Activated naive CD4-positive, alpha-beta T cell treated with anti-CD3 and anti-CD28 coated beads for 36 hours (primary cell): ENCODE data around the gene TMEM126B. TPM values are rescaled to one million over a fixed set of nuclear protein-coding genes. Genes with fewer than 3 reads are reported as not detected.
"Not testable (repeated sequence)": the region's sequence is repeated elsewhere in the genome, so short reads cannot be mapped to it uniquely, and the experiment has no call there.

Experiments
- CTCF ChIA-PET: fragments of 350-600 bp; sonication (Branson Sonifier 250); formaldehyde crosslinking; loops from one replicate; lab custom pipeline; 2021; ENCODE audit warnings: antibody characterized with exemption; lab: Charles Lee
- DNase-seq: peaks from one replicate; pipeline ENCODE4 v3.0.0-alpha.2; 2020
- H3K27ac Mint-ChIP-seq: one replicate; pipeline ENCODE4 v1.8.0; 2021; ENCODE audit warnings: mild to moderate bottlenecking, mixed read lengths
- H3K27me3 Mint-ChIP-seq: one replicate; pipeline ENCODE4 v1.8.0; 2021; ENCODE audit warnings: low read depth, mixed read lengths
- H3K36me3 Mint-ChIP-seq: one replicate; pipeline ENCODE4 v1.8.0; 2021; ENCODE audit warnings: low read depth, mixed read lengths
- H3K4me1 Mint-ChIP-seq: one replicate; pipeline ENCODE4 v1.8.0; 2021; ENCODE audit warnings: low read depth, mixed read lengths
- H3K4me3 Mint-ChIP-seq: one replicate; pipeline ENCODE4 v1.8.0; 2021; ENCODE audit warnings: mild to moderate bottlenecking, moderate library complexity, mixed read lengths
- H3K9me3 Mint-ChIP-seq: one replicate; pipeline ENCODE4 v1.8.0; 2021; ENCODE audit warnings: mixed read lengths
- intact Hi-C: fragments of 100-400 bp; cut with micrococcal nuclease; formaldehyde crosslinking; loops from one replicate; pipeline ENCODE4 v1.15.1; 2023
- total RNA-seq, 2 experiments: library from RNA; stranded (reverse); gene quantifications; one replicate each; pipeline ENCODE4 v1.2.3, GENCODE V29; 2021

Gene TMEM126B
- total RNA-seq, 2 experiments from 2014 or later = 72.6 to 79.0 TPM

GRCh38 chr11:85651118-85651517 lies 22.7 kb downstream of the TMEM126B start:
- intact Hi-C loops = no loop called here
- CTCF ChIA-PET = interaction anchor here (0.6 kb wide), 1 partner anchor 8 kb away, joined by 3 read pairs; no protein-coding TSS in a partner anchor
- DNase-seq = no peak
- Mint-ChIP-seq H3K36me3 (peaks cover 4% of the 10 kb centered on the region), H3K27me3 (no peaks in the 10 kb centered on the region), H3K9me3 (no peaks in the 10 kb centered on the region), H3K4me1 (peaks cover 37% of the 10 kb centered on the region), H3K4me3 (no peak overlapping the region), H3K27ac (peak overlapping the region; percentile 81)

- intact Hi-C loops = loop anchor here (1.0 kb wide), 1 partner anchor 9 kb away; no protein-coding TSS in a partner anchor
- Mint-ChIP-seq H3K27me3 (no peaks in the 10 kb centered on the region), H3K4me3 (no peak overlapping the region), H3K36me3 (peaks cover 7% of the 10 kb centered on the region), H3K4me1 (peaks cover 40% of the 10 kb centered on the region), H3K9me3 (no peaks in the 10 kb centered on the region), H3K27ac (peak overlapping the region; percentile 9)
- no peak for DNase-seq
- CTCF ChIA-PET = interaction anchor here (0.7 kb wide), 1 partner anchor 11 kb away, joined by 3 read pairs; no protein-coding TSS in a partner anchor
Observed at GRCh38 chr11:85652786-85653447, 24.5 kb downstream of the TMEM126B start.

GRCh38 chr11:85654343-85654742 lies 25.9 kb downstream of the TMEM126B start:
- H3K4me3 Mint-ChIP-seq, H3K9me3 Mint-ChIP-seq, DNase-seq, intact Hi-C loops, H3K27me3 Mint-ChIP-seq, H3K27ac Mint-ChIP-seq, CTCF ChIA-PET: not testable (repeated sequence)
- Mint-ChIP-seq H3K4me1 (peaks cover 40% of the 10 kb centered on the region), H3K36me3 (peaks cover 12% of the 10 kb centered on the region)

GRCh38 chr11:85656777-85657176 lies 28.4 kb downstream of the TMEM126B start:
- no peaks in the 10 kb centered on the region for H3K9me3 Mint-ChIP-seq
- H3K27ac Mint-ChIP-seq = peak overlapping the region; percentile 13
- no peaks in the 10 kb centered on the region for H3K27me3 Mint-ChIP-seq
- CTCF ChIA-PET = interaction anchor here (2.4 kb wide), 1 partner anchor 9 kb away, joined by 9 read pairs; the partner anchor contains the start of gene TMEM126A
- H3K36me3 Mint-ChIP-seq = peaks cover 32% of the 10 kb centered on the region
- H3K4me3 Mint-ChIP-seq = no peak overlapping the region
- DNase-seq = no peak
- peaks cover 52% of the 10 kb centered on the region for H3K4me1 Mint-ChIP-seq
- intact Hi-C loops = loop anchor here (1.0 kb wide), 1 partner anchor 8 kb away; no protein-coding TSS in a partner anchor

GRCh38 chr11:85658180-85658579 lies 29.8 kb downstream of the TMEM126B start:
- CTCF ChIA-PET = interaction anchor here (1.2 kb wide), 1 partner anchor 9 kb away, joined by 4 read pairs; no protein-coding TSS in a partner anchor
- DNase-seq = no peak
- Mint-ChIP-seq H3K4me3 (no peak overlapping the region), H3K27ac (no peak overlapping the region), H3K36me3 (peaks cover 41% of the 10 kb centered on the region), H3K9me3 (no peaks in the 10 kb centered on the region), H3K4me1 (peaks cover 46% of the 10 kb centered on the region), H3K27me3 (no peaks in the 10 kb centered on the region)
- intact Hi-C loops = no loop called here

- Mint-ChIP-seq H3K27ac (no peak overlapping the region), H3K36me3 (peaks cover 49% of the 10 kb centered on the region), H3K27me3 (no peaks in the 10 kb centered on the region), H3K4me3 (peak overlapping the region; percentile 67), H3K4me1 (peaks cover 41% of the 10 kb centered on the region), H3K9me3 (no peaks in the 10 kb centered on the region)
- DNase-seq = no peak
- intact Hi-C loops = loop anchor here (1.0 kb wide), 1 partner anchor 9 kb away; no protein-coding TSS in a partner anchor
- CTCF ChIA-PET = interaction anchor here (0.6 kb wide), 1 partner anchor 15 kb away, joined by 3 read pairs; no protein-coding TSS in a partner anchor
Observed at GRCh38 chr11:85661972-85662664, 33.7 kb downstream of the TMEM126B start.

- DNase-seq = peak; percentile 45
- Mint-ChIP-seq H3K4me3 (peak overlapping the region; percentile 98), H3K4me1 (peaks cover 37% of the 10 kb centered on the region), H3K27ac (peak overlapping the region; percentile 96), H3K9me3 (no peaks in the 10 kb centered on the region), H3K27me3 (no peaks in the 10 kb centered on the region), H3K36me3 (peaks cover 49% of the 10 kb centered on the region)
- intact Hi-C loops = no loop called here
- CTCF ChIA-PET = interaction anchor here (0.6 to 1.9 kb wide), 6 partner anchors 10 to 452 kb away, joined by 3 to 5 read pairs (median 4); partner anchors contain the start of gene CCDC83
Observed at GRCh38 chr11:85663080-85663752, 34.8 kb downstream of the TMEM126B start.

- DNase-seq = peak; percentile 92
- Mint-ChIP-seq H3K4me3 (peak overlapping the region; percentile 98), H3K27me3 (no peaks in the 10 kb centered on the region), H3K36me3 (peaks cover 44% of the 10 kb centered on the region), H3K4me1 (peaks cover 31% of the 10 kb centered on the region), H3K27ac (peak overlapping the region; percentile 96), H3K9me3 (no peaks in the 10 kb centered on the region)
- intact Hi-C loops = loop anchor here (1.0 to 2.0 kb wide), 5 partner anchors 17 to 623 kb away; partner anchors contain the start of genes TMEM126A and TMEM126B
- CTCF ChIA-PET = interaction anchor here (0.6 to 1.9 kb wide), 8 partner anchors 11 to 452 kb away, joined by 3 to 5 read pairs (median 4); partner anchors contain the start of gene CCDC83
Observed at GRCh38 chr11:85663753-85664614, 35.6 kb downstream of the TMEM126B start.

GRCh38 chr11:85664615-85665481 lies 36.5 kb downstream of the TMEM126B start, which contains the start of gene CREBZF:
Gene CREBZF, minus strand, starts transcription at chr11:85665129. Its CDS starts 254 bp downstream, at chr11:85664875.
- Mint-ChIP-seq H3K27ac (peak within 1 kb of the TSS; percentile 96), H3K4me1 (peaks cover 23% of the 10 kb centered on the region), H3K9me3 (no peaks in the 10 kb centered on the region), H3K4me3 (peak within 1 kb of the TSS; percentile 98), H3K36me3 (peaks cover 39% of the 10 kb centered on the region), H3K27me3 (no peaks in the 10 kb centered on the region)
- CTCF ChIA-PET = interaction anchor here (0.6 to 1.9 kb wide), 4 partner anchors 35 to 151 kb away, joined by 3 to 4 read pairs (median 3); no protein-coding TSS in a partner anchor
- intact Hi-C loops = loop anchor here (1.0 to 2.0 kb wide), 15 partner anchors 17 to 1141 kb away; partner anchors contain the start of genes HIKESHI, PICALM, SYTL2 and TMEM126A
- peak; percentile 98 for DNase-seq

GRCh38 chr11:85665733-85666132 lies 37.3 kb downstream of the TMEM126B start:
- no peaks in the 10 kb centered on the region for H3K27me3 Mint-ChIP-seq
- no peak overlapping the region for H3K4me3 Mint-ChIP-seq
- no peaks in the 10 kb centered on the region for H3K9me3 Mint-ChIP-seq
- H3K27ac Mint-ChIP-seq = peak overlapping the region; percentile 96
- DNase-seq = no peak
- intact Hi-C loops = loop anchor here (1.0 to 2.0 kb wide), 11 partner anchors 17 to 1141 kb away; partner anchors contain the start of genes HIKESHI, PICALM and SYTL2
- H3K36me3 Mint-ChIP-seq = peaks cover 31% of the 10 kb centered on the region
- CTCF ChIA-PET = no interaction called here
- H3K4me1 Mint-ChIP-seq = peaks cover 14% of the 10 kb centered on the region
